K562 (cell line): ENCODE data around the gene PHF12. TPM values are rescaled to one million over a fixed set of nuclear protein-coding genes. Genes with fewer than 3 reads are reported as not detected.
A peak's percentile ranks its signal among the peaks of the same experiment; 100 is the strongest.

Experiments
- CCNT2 ChIP-seq: IDR thresholded peaks from 2 replicates; pipeline ENCODE4 v1.6.1; 2011; ENCODE audit warnings: borderline replicate concordance, low read depth, mild to moderate bottlenecking, moderate library complexity, mixed read lengths, low read length; ENCODE audit not compliant: insufficient read length; ENCODE audit errors: extremely low read depth
- ELF2 ChIP-seq: fragments of 250-450 bp; sonication (Bioruptor Pico); IDR thresholded peaks from 2 replicates; pipeline ENCODE4 v1.5.0; 2021; ENCODE audit warnings: mild to moderate bottlenecking
- FUS ChIP-seq: fragments of 200-400 bp; formaldehyde crosslinking; optimal IDR thresholded peaks from 2 replicates; pipeline ENCODE3; 2017; ENCODE audit warnings: low read depth, low read length
- HSF4 ChIP-seq: fragments of 250-450 bp; sonication (Bioruptor Pico); IDR thresholded peaks from 2 replicates; pipeline ENCODE4 v2.1.2; 2022; ENCODE audit warnings: mild to moderate bottlenecking, moderate library complexity, borderline replicate concordance
- JUN ChIP-seq, 2 experiments: sonication (generic) in 1 of 2; formaldehyde crosslinking in 1 of 2; IDR thresholded peaks; 2 replicates each; pipeline versions ENCODE4 v1.6.1 to v1.8.0; 2012 to 2022; ENCODE audit warnings: borderline replicate concordance in 2 of 2, mild to moderate bottlenecking in 2 of 2, improper control_type of control experiment in 1 of 2, low read depth in 1 of 2, low read length in 1 of 2, missing genetic modification reagents in 1 of 2
- MAFK ChIP-seq: IDR thresholded peaks from 2 replicates; pipeline ENCODE4 v1.6.1; 2011; ENCODE audit warnings: low read length, improper control_type of control experiment
- MIER1 ChIP-seq: fragments of 450-650 bp; IDR thresholded peaks from 2 replicates; pipeline ENCODE4 v1.6.1; 2016; ENCODE audit warnings: antibody characterized with exemption, mild to moderate bottlenecking, low read depth
- SLC30A9 ChIP-seq: fragments of 250-450 bp; sonication (Bioruptor Pico); IDR thresholded peaks from 2 replicates; pipeline ENCODE4 v1.8.0; 2022; ENCODE audit warnings: mild to moderate bottlenecking, moderate library complexity
- SMARCA4 ChIP-seq: fragments of 450-650 bp; IDR thresholded peaks from 2 replicates; pipeline ENCODE4 v1.6.1; 2016
- SMARCC2 ChIP-seq: fragments of 450-650 bp; IDR thresholded peaks from 2 replicates; pipeline ENCODE4 v1.6.1; 2017; ENCODE audit warnings: antibody characterized with exemption, moderate library complexity, mild to moderate bottlenecking, low read depth
- SNRNP70 ChIP-seq: fragments of 200-400 bp; formaldehyde crosslinking; optimal IDR thresholded peaks from 2 replicates; pipeline ENCODE3; 2017; ENCODE audit warnings: low read depth, low read length
- ZFP30 ChIP-seq: fragments of 250-450 bp; sonication (Bioruptor Pico); IDR thresholded peaks from 2 replicates; pipeline ENCODE4 v1.8.0; 2022; ENCODE audit warnings: moderate library complexity, mild to moderate bottlenecking, inconsistent platforms, borderline replicate concordance
- ZNF253 ChIP-seq: fragments of 250-450 bp; sonication (Bioruptor Pico); conservative IDR thresholded peaks from 2 replicates; pipeline ENCODE4 v1.6.1; 2021; ENCODE audit warnings: mild to moderate bottlenecking
- ZNF277 ChIP-seq: fragments of 250-450 bp; sonication (Bioruptor Pico); IDR thresholded peaks from 2 replicates; pipeline ENCODE4 v1.8.0; 2022; ENCODE audit warnings: inconsistent platforms, mild to moderate bottlenecking, moderate library complexity, borderline replicate concordance
- ZNF280A ChIP-seq: fragments of 450-650 bp; IDR thresholded peaks from 2 replicates; pipeline ENCODE4 v1.6.1; 2018; ENCODE audit warnings: mild to moderate bottlenecking, low read depth; ENCODE audit not compliant: partially characterized antibody
- ZNF324 ChIP-seq: fragments of 250-450 bp; sonication (Bioruptor Pico); IDR thresholded peaks from 2 replicates; pipeline ENCODE4 v1.4.0; 2020; ENCODE audit warnings: mild to moderate bottlenecking
- ZNF79 ChIP-seq: fragments of 250-450 bp; sonication (Bioruptor Pico); IDR thresholded peaks from 2 replicates; pipeline ENCODE4 v1.4.0; 2020; ENCODE audit warnings: low read depth, mild to moderate bottlenecking, moderate library complexity
- polyA plus RNA-seq, 8 experiments: library from polyadenylated mRNA; depleted of rRNA in 4 of 8; stranded (reverse) in 5 of 8; unstranded in 3 of 8; fragments of >200 nt; fragmentation: Nextera tagmentation in 2 of 8; fragmentation: Illumina TruSeq in 1 of 8; extraction: Ambion mirVana in 2 of 8; extraction: Trizol in 1 of 8; gene quantifications; 2 replicates each; pipeline versions ENCODE4 v1.2.1 to v1.2.3, GENCODE V29; 2011 to 2014; ENCODE audit warnings: inconsistent platforms in 1 of 8, missing spikeins in 1 of 8
- total RNA-seq, 7 experiments: library from RNA; depleted of rRNA in 6 of 7; stranded (reverse); fragments of >200 nt in 6 of 7; fragmentation: Illumina TruSeq in 2 of 7; extraction: Trizol in 2 of 7; gene quantifications; 2 replicates each; pipeline versions ENCODE4 v1.2.1 to v1.2.3, GENCODE V29; 2011 to 2021; ENCODE audit warnings: low replicate concordance in 1 of 7
- TF ChIP-seq, protein P1 (sequence below): fragments of 450-650 bp; IDR thresholded peaks from 2 replicates; pipeline ENCODE4 v1.6.1; 2014; ENCODE audit warnings: low read depth, mild to moderate bottlenecking, moderate library complexity, borderline replicate concordance
- TF ChIP-seq, protein P2 (sequence below): sonication (generic); formaldehyde crosslinking; IDR thresholded peaks from 2 replicates; pipeline ENCODE4 v1.4.0; 2020; ENCODE audit warnings: mild to moderate bottlenecking, missing genetic modification reagents

The PHF12 gene
- total and polyA plus RNA-seq, 9 of the 15 experiments (the other 6 are each of a cell fraction or from before 2014, with no cell fraction given), result 0.82 to 31.3 (median 13.5) TPM

DNA sequence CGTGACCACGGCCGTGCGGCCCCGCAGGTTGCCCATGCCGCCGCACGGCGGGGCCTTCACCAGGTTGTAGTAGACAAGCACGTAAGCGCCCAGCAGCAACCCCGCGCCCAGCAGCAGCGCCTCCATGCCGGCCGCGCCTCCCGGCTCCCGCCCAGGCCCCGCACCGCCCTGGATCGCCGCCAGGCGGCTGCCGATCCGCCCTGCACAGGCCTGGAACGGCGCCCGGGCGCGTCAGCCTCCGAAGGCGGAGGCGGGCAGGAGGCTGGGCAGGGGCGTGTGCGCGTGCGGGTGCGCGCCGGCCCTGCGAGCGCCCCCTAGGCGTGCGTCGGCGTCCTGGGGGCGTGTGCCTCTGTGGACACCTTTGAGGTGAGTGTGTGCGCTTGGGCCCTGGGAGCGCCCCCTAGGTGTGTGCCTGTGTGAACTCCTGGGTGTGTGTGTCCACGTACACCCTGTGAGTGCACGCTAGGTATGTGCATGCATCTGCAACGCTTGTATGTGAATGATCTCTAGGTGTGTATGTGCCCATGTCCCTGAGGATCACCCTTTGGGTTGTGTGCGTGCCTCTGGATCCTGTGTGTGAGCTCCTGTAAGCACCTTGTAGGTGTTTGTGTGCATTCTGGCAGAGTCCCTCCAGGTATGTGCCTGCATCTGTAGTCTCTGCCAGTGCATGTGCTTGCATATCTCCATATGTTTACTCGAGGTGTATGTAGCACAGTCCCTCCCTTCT lies 48.3 kb downstream of the PHF12 start, which contains the start of gene DHRS13 (continued):
- TF ChIP-seq MIER1 (no peak), CCNT2 (peak; percentile 99), ZNF280A (no peak), MAFK (no peak), ZNF324 (CRISPR knock-in tag) (no peak), ZNF253 (no peak), ZFP30 (CRISPR knock-in tag) (no peak), HSF4 (CRISPR knock-in tag) (no peak), ZNF79 (CRISPR knock-in tag) (no peak), FUS (no peak), SNRNP70 (no peak), SLC30A9 (peak; percentile 8; the same call in 1 of the 2 replicates), SMARCC2 (no peak), JUN (IDR thresholded peaks at IDR 0.05; ENCODE audit: borderline replicate concordance, low read depth, low read length) (peak; percentile 89), JUN (CRISPR knock-in tag; IDR thresholded peaks at IDR 0.05; ENCODE audit: borderline replicate concordance) (no peak; the same call in 1 of the 2 replicates), ELF2 (CRISPR knock-in tag) (peak; percentile 8; the same call in 1 of the 2 replicates), SMARCA4 (no peak), ZNF277 (CRISPR knock-in tag) (no peak)
- TF ChIP-seq, protein P1, sequence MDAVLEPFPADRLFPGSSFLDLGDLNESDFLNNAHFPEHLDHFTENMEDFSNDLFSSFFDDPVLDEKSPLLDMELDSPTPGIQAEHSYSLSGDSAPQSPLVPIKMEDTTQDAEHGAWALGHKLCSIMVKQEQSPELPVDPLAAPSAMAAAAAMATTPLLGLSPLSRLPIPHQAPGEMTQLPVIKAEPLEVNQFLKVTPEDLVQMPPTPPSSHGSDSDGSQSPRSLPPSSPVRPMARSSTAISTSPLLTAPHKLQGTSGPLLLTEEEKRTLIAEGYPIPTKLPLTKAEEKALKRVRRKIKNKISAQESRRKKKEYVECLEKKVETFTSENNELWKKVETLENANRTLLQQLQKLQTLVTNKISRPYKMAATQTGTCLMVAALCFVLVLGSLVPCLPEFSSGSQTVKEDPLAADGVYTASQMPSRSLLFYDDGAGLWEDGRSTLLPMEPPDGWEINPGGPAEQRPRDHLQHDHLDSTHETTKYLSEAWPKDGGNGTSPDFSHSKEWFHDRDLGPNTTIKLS, result peak; percentile 83
- TF ChIP-seq, protein P2, sequence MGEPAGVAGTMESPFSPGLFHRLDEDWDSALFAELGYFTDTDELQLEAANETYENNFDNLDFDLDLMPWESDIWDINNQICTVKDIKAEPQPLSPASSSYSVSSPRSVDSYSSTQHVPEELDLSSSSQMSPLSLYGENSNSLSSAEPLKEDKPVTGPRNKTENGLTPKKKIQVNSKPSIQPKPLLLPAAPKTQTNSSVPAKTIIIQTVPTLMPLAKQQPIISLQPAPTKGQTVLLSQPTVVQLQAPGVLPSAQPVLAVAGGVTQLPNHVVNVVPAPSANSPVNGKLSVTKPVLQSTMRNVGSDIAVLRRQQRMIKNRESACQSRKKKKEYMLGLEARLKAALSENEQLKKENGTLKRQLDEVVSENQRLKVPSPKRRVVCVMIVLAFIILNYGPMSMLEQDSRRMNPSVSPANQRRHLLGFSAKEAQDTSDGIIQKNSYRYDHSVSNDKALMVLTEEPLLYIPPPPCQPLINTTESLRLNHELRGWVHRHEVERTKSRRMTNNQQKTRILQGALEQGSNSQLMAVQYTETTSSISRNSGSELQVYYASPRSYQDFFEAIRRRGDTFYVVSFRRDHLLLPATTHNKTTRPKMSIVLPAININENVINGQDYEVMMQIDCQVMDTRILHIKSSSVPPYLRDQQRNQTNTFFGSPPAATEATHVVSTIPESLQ, result 0 out of 2 replicates have a peak, but pooled peaks have one; percentile 56
